GM19351 (cell line): ENCODE results near the gene ZNRF3.

Source experiments
- ATAC-seq: cut with Tn5 transposase; IDR thresholded peaks from one replicate; pipeline ENCODE4 v1.9.1; 2021; ENCODE audit warnings: mild to moderate bottlenecking, moderate library complexity; ENCODE audit not compliant: unreplicated experiment

The ZNRF3 gene

GRCh38 chr22:28980326-28980725 lies 97.0 kb downstream of the ZNRF3 start:
- ATAC-seq: no peak

- no peak for ATAC-seq
Measured at GRCh38 chr22:28981818-28982499, 98.6 kb downstream of the ZNRF3 start.

- ATAC-seq: no peak
Measured at GRCh38 chr22:28983190-28983589, 99.8 kb downstream of the ZNRF3 start.

- ATAC-seq: no peak
Measured at GRCh38 chr22:28983788-28984441, 100.5 kb downstream of the ZNRF3 start.

- no peak for ATAC-seq
Measured at GRCh38 chr22:28984482-28985158, 101.2 kb downstream of the ZNRF3 start.

GRCh38 chr22:28985581-28986290 lies 102.4 kb downstream of the ZNRF3 start:
- no peak for ATAC-seq

- no peak for ATAC-seq
Measured at GRCh38 chr22:28986366-28986765, 103.0 kb downstream of the ZNRF3 start.

- no peak for ATAC-seq
Measured at GRCh38 chr22:28988457-28988856, 105.1 kb downstream of the ZNRF3 start.

GRCh38 chr22:28989035-28989464 lies 105.7 kb downstream of the ZNRF3 start:
- ATAC-seq: no peak

GRCh38 chr22:28989484-28989883 lies 106.1 kb downstream of the ZNRF3 start:
- no peak for ATAC-seq

- ATAC-seq: no peak
Measured at GRCh38 chr22:28989912-28990311, 106.5 kb downstream of the ZNRF3 start.

GRCh38 chr22:28992565-28993356 lies 109.4 kb downstream of the ZNRF3 start:
- ATAC-seq: no peak

GRCh38 chr22:28994522-28994921 lies 111.2 kb downstream of the ZNRF3 start:
- no peak for ATAC-seq

- ATAC-seq: no peak
Measured at GRCh38 chr22:28995551-28995950, 112.2 kb downstream of the ZNRF3 start.

GRCh38 chr22:28997342-28997741 lies 114.0 kb downstream of the ZNRF3 start:
- ATAC-seq: no peak

- ATAC-seq: no peak
Measured at GRCh38 chr22:28998681-28999080, 115.3 kb downstream of the ZNRF3 start.

GRCh38 chr22:28999510-28999909 lies 116.1 kb downstream of the ZNRF3 start:
- no peak for ATAC-seq

GRCh38 chr22:28999919-29000556 lies 116.7 kb downstream of the ZNRF3 start:
- no peak for ATAC-seq

- ATAC-seq: no peak
Measured at GRCh38 chr22:29000641-29001040, 117.3 kb downstream of the ZNRF3 start.

GRCh38 chr22:29002603-29003002 lies 119.2 kb downstream of the ZNRF3 start:
- no peak for ATAC-seq
